ENCODE data around the gene CAP2.

CAP2 gene

DNA sequence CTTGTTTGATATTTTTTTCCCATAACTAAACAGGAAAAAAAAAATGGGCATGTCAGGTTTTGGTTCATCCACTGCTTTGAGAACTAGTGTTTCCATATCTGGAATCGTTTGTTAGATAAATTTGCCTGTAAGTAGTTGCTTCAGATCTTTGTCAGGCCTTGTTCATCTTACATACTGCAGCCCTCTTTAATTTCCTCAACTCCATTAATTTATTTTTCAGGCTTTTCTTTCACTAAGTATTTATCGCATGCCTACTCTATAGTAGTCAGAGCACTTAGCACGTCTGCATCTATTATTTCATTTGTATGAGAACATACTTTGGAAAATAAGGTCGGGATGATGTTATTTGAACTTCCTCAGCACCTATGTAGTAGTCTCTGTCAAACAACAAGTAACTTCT is 80.9 kb downstream of the CAP2 start:
- DNase-seq (ENCODE audit: low read depth): no peak

DNA sequence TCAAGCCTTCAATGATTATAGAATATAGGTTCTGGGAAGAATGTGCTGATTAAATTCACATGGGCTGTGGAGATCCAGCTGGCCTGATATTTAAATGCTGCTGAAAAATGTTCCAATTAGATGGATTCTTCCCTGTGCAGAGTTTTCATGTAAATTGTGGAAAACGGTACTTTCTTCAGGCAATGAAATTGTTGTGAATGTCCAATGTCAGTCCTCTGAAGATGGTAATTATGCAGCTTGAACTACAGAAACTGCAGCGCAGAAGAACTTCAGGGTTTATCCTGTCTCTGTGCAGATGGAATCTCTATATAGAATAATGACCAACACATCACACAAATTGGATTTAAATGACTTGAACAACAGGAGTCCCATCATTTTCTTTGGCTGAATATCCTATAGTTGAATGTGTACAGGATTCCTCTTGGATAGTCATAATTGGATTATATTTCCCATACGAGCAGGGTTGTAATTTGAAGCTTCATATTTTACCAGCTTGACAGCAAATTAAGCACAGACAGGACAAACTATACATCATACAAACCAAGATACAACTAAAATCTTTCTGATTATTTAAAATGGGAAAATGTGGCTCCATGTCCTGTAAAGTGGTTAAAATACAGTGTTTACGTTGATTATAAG is 82.3 kb downstream of the CAP2 start:
- no peak for DNase-seq (ENCODE audit: low read depth)

DNA sequence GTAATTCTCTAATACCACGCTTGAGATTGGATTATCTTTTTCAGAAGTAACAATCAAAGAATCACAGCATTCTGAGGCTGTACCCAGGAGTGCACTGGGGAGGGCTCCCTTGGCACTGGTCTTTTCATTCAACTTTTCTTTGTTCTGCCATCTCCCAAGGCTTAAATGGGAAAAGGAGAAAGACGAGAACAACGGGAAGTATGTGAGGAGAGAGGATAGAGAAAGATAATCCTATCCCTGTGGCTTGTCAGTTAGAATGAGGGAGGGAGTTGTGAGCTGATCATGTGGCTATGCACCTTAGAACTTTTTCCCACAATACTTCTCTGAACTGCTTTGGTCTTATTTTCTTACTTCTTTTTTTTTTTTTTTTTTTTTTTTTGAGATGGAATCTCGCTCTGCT is 83.1 kb downstream of the CAP2 start:
- DNase-seq (ENCODE audit: low read depth): no peak

DNA sequence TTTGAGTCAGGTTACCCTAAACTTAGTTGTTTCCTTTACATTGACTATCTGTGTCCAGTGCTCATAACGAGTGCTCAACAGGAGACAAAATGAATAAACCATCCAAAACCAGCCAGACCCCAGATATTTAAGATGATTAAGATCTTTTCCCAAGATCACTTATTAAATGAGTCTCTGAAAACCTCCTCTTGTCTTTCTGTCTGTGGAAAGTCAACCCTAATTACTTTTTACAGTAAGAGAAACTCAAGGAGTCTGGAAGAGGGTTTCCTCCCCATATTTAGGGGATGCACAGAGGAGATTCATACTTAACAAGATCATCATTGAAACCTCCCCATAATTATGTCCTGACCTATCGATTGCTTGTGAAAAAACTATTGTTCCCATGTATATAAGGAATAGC is 84.0 kb downstream of the CAP2 start:
- no peak for DNase-seq (ENCODE audit: low read depth)

DNA sequence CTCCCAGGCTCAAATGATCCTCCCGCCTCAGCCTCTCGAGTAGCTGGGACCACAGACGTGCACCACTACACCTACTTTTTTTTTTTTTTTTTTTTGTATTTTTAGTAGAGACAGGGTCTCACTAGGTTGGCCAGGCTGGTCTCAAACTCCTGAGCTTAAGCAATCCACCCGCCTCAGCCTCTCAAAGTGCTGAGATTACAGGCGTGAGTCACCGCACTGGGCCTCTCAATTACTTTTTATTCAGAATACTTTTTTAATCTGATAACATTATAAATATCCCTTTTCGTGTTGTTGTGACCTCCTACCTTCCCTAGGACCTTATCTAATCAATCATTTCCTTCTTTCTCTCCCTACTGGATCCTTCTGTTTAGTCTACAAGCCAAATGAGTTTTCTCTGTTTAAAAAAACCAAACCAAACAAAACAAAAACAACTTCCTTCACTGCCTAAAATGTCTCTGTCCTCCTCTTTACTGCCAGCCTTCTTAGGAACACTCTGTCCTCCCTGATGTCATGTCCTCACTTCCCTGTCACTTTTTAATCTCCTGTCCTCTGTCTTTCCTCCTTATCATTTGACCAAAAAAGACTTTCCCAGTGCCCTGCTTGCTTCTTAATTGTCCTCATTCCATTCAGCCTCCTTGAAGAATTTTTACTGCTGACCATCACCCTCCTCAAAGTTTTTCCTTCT is 85.0 kb downstream of the CAP2 start:
- DNase-seq (ENCODE audit: low read depth): no peak

DNA sequence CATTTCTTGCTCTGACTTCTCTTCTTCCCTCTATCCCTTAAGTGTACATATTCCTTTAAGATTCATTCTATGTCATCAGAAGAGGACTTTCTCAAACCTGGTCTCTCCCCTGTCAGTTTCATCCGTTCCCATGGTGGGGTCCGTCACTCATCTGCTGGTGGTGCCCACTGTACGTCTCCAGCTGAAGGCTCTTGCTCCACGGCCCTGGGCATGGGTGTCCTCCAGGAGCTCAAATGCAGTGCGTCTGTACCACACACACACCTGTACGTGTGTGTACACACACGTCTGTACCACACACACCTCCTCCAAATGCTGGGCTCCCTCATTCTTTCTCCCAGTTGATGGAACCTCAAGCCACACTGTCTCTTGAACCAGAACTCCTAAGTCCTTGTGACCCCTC is 85.6 kb downstream of the CAP2 start:
- DNase-seq (ENCODE audit: low read depth): no peak

DNA sequence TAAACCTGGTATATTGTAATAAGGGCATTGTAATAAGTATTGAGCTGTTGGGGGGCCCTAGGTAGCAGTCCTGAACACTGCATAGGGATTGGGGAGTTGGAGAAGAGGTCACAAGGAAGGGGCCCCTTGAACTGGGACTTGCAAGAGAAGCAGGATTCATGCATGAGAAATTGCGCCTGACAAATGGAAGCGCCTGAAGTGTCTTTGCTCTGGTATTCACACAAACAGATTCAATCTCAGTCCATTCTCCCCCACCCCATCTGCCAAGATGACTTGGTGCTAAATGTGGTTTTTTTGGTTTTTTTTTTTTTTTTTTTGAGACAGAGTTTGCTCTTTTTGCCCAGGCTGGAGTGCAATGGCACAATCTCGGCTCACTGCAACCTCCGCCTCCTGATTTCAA is 87.1 kb downstream of the CAP2 start:
- no peak for DNase-seq (ENCODE audit: low read depth)

DNA sequence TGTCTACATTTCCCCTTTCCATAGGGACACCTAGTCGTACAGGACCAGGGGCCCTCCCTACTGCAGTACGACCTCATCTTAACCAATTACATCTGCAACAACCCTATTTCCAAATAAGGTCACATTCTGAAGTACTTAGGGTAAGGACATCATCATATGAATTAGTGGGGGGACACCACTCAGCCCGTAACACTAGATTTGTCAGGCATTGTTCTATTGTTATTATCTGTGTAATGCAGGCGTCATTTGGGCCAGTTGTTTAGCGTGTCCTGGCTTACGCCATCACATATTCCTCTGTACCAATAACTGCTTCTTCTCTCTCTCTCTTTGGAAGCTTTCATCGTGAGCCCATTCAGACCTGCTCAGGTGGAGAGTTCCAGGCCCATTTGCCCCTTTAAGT is 89.3 kb downstream of the CAP2 start:
- no peak for DNase-seq (ENCODE audit: low read depth)

DNA sequence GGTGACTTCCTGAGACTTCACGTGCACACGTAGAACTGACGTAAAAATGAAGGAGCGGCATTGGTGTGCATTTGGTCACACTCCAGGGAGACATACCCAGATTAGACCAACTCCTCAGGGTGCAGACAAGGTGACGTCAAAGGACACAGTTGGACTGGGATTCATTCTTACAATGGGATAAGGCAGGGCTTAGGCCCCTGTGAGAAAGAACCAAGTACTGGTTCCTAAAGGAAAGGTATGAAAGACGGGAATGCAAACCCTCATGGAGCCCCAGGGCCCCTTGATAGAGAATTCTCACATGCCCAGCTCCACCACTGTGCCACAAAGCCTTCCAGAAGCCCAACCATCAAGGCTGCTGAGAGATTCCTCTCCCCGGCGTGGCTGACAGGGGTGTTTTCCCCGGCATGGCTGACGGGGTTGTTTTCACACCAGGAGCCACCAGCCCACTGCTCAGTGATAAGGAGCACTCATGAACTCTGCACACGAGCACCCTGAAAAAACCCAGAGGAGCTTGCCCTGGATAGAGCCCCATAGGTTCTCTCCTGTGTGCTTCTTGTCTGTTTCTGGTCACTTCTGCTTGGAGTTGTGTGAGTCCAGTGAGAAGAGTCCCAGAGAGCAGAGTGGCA is 90.1 kb downstream of the CAP2 start:
- no peak for DNase-seq (ENCODE audit: low read depth)

DNA sequence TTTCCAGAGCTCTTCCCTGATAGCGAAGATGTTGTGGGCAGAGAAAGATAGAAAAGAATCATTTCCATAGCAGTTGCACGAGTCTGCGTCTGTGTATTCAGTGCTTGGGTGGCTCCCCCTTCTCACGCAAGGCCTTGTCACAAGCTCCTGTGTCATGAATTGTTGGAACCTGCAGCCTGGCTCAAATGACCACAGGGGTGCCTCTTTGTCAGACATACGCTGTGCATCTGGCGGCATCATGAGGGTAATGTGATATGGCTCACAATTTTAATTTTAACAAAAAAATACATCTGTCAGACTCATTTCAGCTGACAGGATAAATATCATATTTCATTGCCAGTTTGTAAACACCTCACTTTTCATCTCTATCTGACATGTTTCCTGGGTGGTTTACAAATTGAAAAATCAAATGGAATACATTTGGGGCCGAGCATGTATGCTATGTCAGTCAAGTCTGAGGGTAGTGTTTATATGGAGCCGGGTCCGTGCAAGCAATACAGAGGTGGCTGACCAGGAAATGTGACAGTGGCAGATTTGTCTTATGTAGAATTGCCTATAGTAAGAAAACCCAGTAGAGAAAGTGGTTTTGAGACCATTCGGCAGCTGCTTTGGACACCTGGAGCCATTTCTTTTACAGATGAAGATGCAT is 90.9 kb downstream of the CAP2 start:
- DNase-seq (ENCODE audit: low read depth): no peak

DNA sequence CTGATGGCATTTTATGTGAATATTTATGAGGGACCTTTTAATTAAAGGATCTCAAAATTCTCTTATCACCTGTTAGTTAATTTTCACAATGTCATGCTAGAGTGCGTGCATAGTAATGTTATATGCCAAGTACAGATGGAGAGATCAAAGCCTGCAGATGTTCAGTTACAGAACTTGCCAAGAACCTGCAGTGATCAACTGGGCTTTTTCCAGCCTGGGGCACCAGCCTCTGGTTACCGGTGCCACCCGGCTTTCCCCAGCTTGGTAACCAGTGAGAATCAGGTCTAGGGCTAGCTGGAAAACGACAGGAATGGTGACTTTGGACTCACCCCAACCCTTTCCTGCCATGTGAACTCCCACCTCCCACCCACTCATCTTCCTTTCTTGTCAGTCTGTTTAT is 91.8 kb downstream of the CAP2 start:
- no peak for DNase-seq (ENCODE audit: low read depth)

DNA sequence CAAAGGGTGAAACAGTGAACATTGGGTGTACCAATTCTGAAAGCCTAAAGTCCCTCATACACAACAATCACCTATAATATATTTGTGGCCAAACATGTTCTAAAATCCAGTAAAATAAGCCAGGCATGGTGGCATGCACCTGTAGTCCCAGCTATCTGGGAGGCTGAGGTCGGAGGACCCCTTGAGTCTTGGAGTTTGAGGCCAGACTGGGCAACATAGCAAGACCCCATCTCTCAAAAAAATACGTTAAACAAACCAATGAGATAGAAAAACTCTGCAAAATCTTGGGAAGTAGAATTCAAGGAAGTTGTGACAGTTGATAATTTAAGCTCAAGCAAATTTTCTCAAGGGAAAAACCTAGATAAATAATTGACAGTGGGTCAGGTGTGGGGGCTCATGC is 92.6 kb downstream of the CAP2 start:
- no peak for DNase-seq (ENCODE audit: low read depth)

DNA sequence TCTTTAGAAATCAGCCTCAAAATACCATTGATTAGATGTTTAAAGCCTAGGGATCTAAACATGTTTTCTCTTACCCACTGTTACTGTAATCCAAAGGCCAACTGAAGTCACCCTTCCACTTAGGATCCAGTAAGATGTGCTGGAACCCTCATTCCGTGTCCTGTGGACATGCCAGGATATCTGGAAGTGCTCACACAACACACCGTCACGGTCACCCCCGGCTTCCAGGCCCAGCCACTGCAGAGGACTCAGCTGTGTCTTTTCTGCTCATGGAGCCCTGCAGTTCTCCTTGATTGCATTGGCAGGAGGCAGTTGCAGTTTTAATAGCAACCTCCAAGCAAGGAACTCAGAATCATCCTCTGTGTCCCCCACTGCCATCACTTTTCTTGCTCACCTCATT is 93.3 kb downstream of the CAP2 start:
- DNase-seq (ENCODE audit: low read depth): no peak

DNA sequence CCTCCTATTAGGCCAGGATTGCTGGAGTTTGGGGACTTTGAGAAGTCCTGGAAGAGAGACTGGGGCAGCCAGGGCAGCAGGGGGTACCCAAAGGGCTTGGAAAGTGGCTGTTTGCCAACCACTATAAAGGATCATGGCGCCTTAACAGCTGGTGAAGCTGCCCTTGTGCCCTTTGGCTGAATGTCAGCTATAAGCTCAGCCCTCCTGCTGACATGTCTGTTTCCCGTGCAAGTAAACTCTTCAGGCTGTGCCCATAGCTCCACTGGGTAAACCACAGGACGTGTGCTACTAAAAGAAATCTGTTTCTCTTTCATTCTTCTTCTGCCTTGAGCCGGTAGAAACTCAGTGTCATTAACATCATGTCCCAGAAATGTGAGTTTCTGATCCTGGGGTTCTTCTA is 97.3 kb downstream of the CAP2 start:
- no peak for DNase-seq (ENCODE audit: low read depth)

DNA sequence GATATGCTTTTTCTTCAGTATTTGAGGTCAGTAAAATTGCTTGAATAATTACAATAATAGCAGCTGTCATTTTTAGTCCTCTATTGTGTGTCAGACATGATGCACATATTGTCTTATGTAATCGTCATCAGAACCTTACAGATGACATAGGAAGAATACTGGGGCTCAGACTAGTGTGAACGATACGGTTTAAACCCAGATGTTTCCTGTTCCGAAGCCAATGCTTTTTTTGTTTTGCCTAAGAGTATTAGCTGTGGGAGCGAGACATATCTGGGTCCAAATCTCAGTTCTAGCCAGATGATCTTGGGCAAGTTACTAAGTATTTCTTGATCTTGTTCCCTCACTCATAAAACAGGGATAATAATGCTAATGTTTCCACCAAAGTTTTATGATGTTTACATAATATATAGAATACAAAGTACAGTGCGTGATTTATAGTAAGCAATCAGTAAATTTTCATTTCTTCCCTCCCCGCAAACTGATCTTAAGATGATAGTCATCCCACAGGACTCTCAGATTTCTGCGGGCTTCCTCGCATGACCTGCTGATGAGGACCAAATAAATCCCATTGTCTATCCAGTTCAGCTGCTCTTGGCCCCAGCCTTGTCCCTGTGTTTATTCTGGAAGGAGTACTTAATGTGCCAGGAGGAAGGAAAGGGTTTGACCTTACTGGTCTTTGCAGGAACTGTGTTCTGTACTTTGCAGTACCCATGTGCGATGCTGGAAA is 98.2 kb downstream of the CAP2 start:
- no peak for DNase-seq (ENCODE audit: low read depth)

DNA sequence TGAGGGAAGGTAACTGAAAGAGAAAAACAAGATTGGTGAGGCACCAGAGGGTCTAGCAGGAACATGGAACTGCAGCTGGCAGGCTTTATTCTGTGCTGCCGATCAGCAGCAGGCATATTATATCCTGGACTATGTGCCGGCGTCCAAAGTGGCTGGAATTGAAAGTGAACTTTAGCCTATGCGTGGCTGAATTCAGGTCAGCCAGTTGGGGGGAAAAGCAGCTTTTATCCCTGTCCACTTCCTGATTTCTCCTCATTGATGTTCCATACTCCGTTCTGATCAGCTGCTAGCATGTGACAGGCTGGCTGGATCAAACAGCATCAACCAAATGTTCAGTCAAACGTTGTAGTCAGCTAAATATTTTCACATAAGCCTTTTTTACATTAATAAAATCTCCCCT is 99.0 kb downstream of the CAP2 start:
- DNase-seq (ENCODE audit: low read depth): no peak

DNA sequence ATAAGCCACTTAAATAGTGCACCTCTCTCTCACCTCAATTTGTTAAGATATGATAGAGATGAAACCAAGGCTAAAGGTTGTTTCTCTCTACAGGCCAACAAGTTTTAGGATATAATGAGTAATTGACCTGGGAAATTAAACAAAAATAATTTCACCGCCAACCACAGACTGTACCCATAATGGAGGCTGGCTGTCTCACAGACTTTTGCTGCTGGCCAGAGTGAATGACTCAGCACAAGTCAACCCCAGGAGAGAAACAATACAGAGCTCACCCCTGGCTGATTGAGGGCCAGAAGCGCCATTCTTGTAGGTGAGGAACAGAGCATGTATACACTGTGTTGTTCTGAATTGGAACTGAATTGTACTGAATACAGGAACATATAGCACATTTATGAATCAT is 99.9 kb downstream of the CAP2 start:
- no peak for DNase-seq (ENCODE audit: low read depth)

DNA sequence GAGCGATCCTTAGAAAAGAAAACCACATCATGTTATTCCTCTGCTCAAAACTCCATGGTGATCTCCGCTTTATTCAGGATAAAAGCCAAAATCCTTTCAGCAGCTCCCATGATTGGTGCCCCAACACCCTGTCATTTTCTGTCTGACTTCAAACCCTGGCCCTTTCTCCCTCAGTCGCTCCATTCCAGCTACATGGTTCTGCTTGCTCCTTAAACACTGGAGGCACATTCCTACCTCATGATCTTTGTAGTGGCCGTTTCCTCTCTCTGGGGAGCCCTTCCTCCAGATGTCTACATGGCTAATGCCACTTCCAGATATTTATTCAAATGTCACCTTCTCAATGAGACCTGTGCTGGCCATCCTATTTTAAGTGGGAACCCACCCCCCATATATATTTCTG is 100.8 kb downstream of the CAP2 start:
- no peak for DNase-seq (ENCODE audit: low read depth)

DNA sequence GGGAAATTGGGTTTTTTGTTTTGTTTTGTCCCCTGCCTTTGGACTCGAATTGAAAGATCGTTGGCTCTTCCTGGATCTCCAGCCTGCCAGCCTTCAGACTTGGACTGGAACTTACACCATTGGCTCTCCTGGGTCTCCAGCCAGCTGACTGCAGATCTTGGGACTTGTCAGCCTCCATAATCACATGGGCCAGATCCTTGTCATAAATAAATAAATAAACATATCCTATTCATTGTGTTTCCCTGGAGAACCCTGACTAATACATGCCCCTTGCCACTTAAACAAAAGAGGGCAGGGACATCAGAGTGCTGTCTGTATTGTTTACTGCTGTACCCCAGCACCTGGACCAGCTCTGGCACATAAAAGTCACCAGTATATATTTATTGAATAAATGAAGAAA is 101.5 kb downstream of the CAP2 start:
- DNase-seq (ENCODE audit: low read depth): no peak

DNA sequence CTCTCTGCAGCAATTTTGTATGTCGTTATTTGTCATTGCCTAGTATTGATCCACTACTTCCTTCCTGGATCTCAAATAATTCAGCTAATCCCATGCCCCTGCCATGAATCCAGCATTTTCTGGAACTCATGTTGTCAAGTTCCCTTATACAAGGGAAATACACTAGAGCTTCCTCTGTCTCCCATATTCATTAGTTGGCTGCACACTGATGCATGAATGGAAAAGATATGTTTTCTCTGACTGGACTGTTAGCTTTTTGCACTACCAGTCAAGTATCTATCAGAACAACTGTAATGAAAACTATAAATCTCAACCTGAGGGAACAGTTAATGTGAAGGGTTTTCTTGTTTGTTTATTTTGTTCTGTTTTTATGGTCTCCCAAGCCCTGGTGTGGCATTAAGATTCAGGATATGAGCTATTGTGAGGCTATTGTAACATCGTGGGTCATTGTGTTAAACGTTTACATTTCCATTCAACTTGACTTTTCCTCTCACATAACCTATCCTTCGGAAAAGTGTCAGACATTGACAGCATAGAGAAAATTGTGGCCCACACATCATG is 104.2 kb downstream of the CAP2 start:
- no peak for DNase-seq (ENCODE audit: low read depth)

DNA sequence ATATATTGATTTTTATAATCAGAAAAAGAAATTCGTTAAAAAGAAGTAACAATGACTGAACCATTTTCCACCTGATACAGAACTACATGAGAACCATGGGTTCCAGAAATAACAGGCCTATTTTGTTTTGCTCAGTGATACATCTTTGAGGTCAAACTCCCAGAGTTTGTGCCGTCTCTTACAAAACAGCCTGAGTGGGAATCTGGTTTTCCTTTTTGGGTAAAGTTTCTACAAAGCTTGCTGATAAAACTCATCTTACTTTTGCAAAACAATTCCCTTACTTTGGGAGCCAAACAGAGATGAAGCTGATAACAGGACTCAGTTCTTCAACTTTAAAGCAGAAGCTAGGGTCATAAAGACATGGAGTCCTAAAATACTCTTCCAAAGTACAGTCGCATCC is 108.0 kb downstream of the CAP2 start:
- no peak for DNase-seq (ENCODE audit: low read depth)

DNA sequence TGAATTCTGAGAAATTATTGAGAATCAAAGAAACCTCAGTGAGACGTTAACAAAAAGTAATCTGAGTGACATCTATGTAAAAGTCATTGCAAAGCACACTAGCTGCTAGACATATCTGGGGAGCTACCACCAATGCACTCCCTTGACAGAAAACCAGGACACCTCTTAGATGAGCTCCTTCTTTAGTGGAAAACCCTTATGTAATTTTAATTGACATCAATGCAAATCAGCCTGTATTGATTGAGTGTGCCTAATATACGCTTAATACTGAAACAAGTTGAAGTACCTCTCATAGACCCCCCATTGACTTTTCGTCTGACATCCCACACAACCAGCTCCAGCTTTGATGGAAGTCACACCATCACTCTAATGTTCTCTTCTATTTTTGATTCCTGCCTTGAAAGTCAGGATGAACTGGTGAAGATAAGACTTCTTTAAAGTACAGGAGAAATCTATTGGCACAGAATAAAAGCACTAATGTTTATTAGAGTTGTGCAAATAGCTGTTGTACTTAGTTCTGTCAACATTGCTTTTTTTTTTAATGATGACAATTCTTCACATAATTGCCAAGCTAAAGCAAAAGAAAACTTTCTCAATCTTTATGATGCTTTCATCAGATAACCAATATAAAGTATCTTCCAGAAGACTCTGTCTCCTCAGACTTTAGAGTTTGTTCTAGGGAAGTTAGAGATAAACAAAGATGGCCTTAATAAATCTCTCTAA is 108.7 kb downstream of the CAP2 start:
- no peak for DNase-seq (ENCODE audit: low read depth)

Measured in stimulated activated CD8-positive, alpha-beta memory T cell treated with anti-CD3 and anti-CD28 coated beads, Interleukin-12 subunit alpha, Interleukin-12 subunit beta, amount 100 ng/mL, for 1 hour (primary cell).